SH-SY5Y (cell line): ENCODE data around the gene ZCCHC12.

ENCODE experiments used
- GATA2 ChIP-seq: IDR thresholded peaks from 2 replicates; pipeline ENCODE4 v1.6.1; 2011; ENCODE audit warnings: mild to moderate bottlenecking, low read depth, low read length
- GATA3 ChIP-seq: IDR thresholded peaks from 2 replicates; pipeline ENCODE4 v1.6.1; 2011; ENCODE audit warnings: low read depth, mild to moderate bottlenecking, low read length, moderate library complexity

DNA sequence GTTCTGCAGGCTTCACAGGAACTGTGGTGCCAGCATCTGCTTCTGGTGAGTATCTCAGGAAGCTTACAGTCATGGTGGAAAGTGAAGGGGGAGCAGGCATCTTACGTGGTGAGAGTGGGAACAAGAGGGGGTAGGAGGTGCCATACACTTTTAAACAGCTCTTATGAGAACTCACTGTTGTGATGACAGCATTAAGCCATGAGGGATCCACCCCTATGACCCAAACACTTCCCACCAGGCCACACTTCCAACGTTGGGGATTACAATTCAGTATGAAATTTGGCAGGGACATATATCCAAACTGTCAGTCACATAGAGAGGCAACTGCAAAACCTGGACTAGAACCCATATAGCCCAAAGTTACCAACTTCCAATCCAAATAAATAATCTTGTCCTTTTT is 43.1 kb upstream of the ZCCHC12 start:
- TF ChIP-seq GATA2 (no peak), GATA3 (no peak)
